ENCODE results near the gene DHX40.

DNA sequence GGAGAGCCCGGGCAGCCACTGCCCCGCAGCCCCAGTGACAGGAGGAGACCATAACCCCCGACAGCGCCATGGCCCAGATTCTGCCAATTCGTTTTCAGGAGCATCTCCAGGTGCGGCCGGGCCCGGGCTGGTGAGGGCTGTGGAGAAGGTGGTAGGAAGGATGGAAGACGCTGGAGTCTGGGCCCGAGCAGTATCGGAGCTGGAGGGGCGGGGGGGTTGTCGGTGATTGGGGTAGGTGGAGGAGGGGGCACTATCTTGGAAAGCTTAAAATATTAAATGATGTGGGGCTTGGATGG is 54.6 kb downstream of the DHX40 start:
- no peak for TF ChIP-seq POLR2A (IDR thresholded peaks at IDR 0.05)
- TF ChIP-seq, protein P1, sequence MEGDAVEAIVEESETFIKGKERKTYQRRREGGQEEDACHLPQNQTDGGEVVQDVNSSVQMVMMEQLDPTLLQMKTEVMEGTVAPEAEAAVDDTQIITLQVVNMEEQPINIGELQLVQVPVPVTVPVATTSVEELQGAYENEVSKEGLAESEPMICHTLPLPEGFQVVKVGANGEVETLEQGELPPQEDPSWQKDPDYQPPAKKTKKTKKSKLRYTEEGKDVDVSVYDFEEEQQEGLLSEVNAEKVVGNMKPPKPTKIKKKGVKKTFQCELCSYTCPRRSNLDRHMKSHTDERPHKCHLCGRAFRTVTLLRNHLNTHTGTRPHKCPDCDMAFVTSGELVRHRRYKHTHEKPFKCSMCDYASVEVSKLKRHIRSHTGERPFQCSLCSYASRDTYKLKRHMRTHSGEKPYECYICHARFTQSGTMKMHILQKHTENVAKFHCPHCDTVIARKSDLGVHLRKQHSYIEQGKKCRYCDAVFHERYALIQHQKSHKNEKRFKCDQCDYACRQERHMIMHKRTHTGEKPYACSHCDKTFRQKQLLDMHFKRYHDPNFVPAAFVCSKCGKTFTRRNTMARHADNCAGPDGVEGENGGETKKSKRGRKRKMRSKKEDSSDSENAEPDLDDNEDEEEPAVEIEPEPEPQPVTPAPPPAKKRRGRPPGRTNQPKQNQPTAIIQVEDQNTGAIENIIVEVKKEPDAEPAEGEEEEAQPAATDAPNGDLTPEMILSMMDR (IDR thresholded peaks at IDR 0.05 in 8 of 11, conservative IDR thresholded peaks at IDR 0.05 in 3 of 11), result no peak
